GM12891 (cell line): ENCODE data around the gene CRIP2.

ENCODE experiments used
- DNase-seq: peaks from one replicate; pipeline ENCODE4 v3.0.0; 2011; ENCODE audit warnings: low spot score; ENCODE audit not compliant: insufficient read length
- FAIRE-seq: peaks from 2 replicates; lab custom pipeline; 2011; peaks lifted over from hg19 to GRCh38; lab: Jason Lieb, UNC
- PAX5 ChIP-seq: IDR thresholded peaks from 2 replicates; pipeline ENCODE4 v1.6.1; 2011; ENCODE audit warnings: low read length, moderate library complexity, mild to moderate bottlenecking; ENCODE audit not compliant: insufficient read depth, severe bottlenecking
- POLR2A ChIP-seq: IDR thresholded peaks from 2 replicates; pipeline ENCODE4 v1.6.1; 2011; ENCODE audit warnings: low read depth, low read length, control low read depth
- POLR2AphosphoS5 ChIP-seq: IDR thresholded peaks from 2 replicates; pipeline ENCODE4 v1.6.1; 2011; ENCODE audit warnings: low read depth, low read length, control low read depth
- POU2F2 ChIP-seq: IDR thresholded peaks from 2 replicates; pipeline ENCODE4 v1.6.1; 2011; ENCODE audit warnings: low read depth, mild to moderate bottlenecking, control low read depth, low read length, moderate library complexity
- SPI1 ChIP-seq: IDR thresholded peaks from 2 replicates; pipeline ENCODE4 v1.6.1; 2011; ENCODE audit warnings: low read depth, low read length, control low read depth
- TAF1 ChIP-seq: IDR thresholded peaks from 2 replicates; pipeline ENCODE4 v1.6.1; 2011; ENCODE audit warnings: low read depth, low read length, control low read depth

The CRIP2 gene

GRCh38 chr14:105473677-105474482 lies 741 bp upstream of the CRIP2 start:
- no peak for TF ChIP-seq SPI1
- no peak for TF ChIP-seq TAF1
- no peak for TF ChIP-seq PAX5
- no peak for TF ChIP-seq POU2F2
- FAIRE-seq = peak; percentile 69
- DNase-seq = peak; percentile 79

GRCh38 chr14:105475269-105476096 lies 862 bp downstream of the CRIP2 start:
- TF ChIP-seq POLR2A (no peak), PAX5 (no peak), TAF1 (no peak), SPI1 (no peak), POU2F2 (no peak), POLR2AphosphoS5 (no peak)
- DNase-seq (no peak), FAIRE-seq (no peak)

GRCh38 chr14:105476097-105476830 lies 1.6 kb downstream of the CRIP2 start:
- TF ChIP-seq TAF1 = no peak
- no peak for TF ChIP-seq POU2F2
- TF ChIP-seq POLR2AphosphoS5 = no peak
- TF ChIP-seq SPI1 = no peak
- TF ChIP-seq PAX5 = no peak
- FAIRE-seq = no peak
- DNase-seq = no peak

DNA sequence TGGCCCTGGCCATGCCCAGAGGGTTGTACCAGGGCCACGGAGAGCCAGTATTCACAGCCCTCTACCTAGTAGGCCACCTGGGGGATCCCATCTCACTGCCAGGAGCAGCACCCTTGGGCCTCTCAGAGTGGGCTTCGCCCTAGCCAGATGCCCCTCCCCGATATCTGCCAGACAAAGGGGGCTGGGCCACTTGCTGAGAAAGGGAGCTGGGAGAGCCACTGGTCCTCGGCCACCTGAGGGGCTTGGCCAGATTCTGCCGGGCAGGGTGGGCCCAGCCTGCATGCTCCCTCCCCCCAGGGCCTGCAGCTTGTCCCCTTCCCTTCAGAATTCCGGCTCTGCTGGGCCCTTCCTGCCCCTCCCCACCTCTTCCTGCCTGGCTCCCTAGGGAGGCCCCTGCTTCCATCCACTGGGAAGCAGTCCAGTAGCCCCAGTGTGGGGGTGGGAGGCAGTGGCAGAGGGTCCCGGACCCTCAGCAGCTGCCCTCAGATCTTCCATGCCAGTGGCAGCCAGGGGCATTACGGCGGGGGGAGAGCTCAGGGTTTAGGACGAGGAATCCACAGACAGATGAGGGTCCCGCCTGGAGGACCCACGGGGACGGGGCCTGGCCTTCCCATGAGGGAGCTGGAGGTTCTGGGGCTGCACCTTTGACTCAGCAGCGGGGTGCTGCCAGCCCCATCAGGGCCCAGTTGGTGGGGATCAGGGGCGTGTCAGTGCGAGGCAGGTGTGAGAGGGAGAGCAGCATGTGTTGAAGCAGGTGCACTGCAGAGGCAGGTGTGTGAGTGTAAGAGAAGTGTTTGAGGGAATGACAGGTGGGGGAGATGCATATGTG lies 2.4 kb downstream of the CRIP2 start:
- FAIRE-seq (no peak), DNase-seq (no peak)
- TF ChIP-seq POU2F2 = no peak
- no peak for TF ChIP-seq SPI1
- TF ChIP-seq TAF1 = no peak
- no peak for TF ChIP-seq PAX5
- TF ChIP-seq POLR2A = no peak
- TF ChIP-seq POLR2AphosphoS5 = no peak

DNA sequence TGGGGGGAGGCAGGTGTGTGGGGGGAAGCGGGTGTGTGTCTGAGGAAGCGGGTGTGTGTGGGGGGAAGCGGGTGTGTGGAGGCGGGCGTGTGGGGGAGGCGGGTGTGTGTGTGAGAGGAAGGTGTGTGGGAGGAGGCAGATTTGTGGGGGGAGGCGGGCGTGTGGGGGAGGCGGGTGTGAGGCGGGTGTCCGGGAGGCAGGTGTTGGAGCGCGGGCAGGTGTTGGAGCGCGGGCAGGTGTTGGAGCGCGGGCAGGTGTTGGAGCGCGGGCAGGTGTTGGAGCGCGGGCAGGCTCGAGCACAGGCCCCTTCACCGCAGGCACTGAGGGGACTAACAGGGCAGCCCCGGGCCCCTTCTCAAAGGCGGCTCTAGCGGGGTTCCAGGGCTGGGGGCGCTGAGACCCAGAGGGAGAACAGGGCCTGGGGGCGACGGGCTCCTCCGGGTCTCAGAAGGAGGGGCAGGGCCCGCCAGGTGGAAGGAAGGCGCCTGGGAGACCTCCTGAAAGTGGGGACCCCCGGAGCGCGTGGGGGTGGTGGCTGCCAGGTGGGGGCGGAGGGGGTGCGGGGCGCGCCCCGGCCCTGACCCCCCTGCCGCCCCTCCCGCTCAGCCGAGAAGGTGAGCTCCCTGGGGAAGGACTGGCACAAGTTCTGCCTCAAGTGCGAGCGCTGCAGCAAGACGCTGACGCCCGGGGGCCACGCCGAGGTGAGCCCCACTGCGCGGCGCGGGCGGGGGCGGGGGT lies 3.2 kb downstream of the CRIP2 start:
- TF ChIP-seq PAX5 (no peak), TAF1 (no peak)
- DNase-seq (no peak), FAIRE-seq (peak; percentile 35)

DNA sequence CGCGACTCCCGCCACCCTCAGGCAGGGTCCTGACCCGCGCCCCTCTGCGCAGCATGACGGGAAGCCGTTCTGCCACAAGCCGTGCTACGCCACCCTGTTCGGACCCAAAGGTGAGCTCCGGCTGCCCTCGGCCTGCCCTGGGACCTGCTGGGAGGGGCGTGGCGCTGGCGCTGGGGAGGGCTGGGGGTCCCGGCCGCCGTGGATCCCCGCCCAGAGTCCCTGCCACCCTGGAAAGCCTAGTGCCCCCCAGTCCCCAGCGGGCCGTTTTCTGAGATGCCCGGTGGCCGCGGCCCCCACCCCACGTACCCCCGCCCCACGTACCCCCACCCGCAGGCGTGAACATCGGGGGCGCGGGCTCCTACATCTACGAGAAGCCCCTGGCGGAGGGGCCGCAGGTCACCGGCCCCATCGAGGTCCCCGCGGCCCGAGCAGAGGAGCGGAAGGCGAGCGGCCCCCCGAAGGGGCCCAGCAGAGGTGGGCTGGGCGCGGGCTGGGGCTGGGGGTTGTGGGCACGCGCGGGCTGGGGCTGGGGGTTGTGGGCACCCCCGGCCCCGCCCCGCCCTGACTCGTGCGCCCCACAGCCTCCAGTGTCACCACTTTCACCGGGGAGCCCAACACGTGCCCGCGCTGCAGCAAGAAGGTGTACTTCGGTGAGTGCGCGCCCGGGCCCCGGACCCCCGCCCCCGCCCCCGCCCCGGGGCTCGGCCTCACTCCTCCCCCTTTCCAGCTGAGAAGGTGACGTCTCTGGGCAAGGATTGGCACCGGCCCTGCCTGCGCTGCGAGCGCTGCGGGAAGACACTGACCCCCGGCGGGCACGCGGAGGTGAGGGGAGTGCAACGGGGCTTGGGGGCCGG lies 4.0 kb downstream of the CRIP2 start:
- no peak for FAIRE-seq
- no peak for DNase-seq
- TF ChIP-seq TAF1 (no peak), POLR2AphosphoS5 (no peak), POU2F2 (no peak), SPI1 (no peak), PAX5 (no peak), POLR2A (no peak)

GRCh38 chr14:105479431-105480158 lies 5.0 kb downstream of the CRIP2 start:
- FAIRE-seq = no peak
- TF ChIP-seq TAF1 (no peak), POLR2A (no peak), POU2F2 (no peak), SPI1 (no peak), POLR2AphosphoS5 (no peak), PAX5 (no peak)
- DNase-seq = no peak
